BLaER1 treated with 17β-estradiol and CSF1 and Interleukin-3, amounts not matched to agents 10 nM and 100 nM (cell line): ENCODE data around the gene CLIP1.
"Not testable (repeated sequence)": the region's sequence is repeated elsewhere in the genome, so short reads cannot be mapped to it uniquely, and the experiment has no call there.

Source experiments
- H3K27ac ChIP-seq, 11 experiments: shearing (Covaris generic); formaldehyde crosslinking; 2 replicates each; pipeline ENCODE4 v1.8.1; 2022
- H3K27me3 ChIP-seq, 11 experiments: shearing (Covaris generic); formaldehyde crosslinking; 2 replicates each; pipeline ENCODE4 v1.8.1; 2022
- H3K36me3 ChIP-seq, 11 experiments: shearing (Covaris generic); formaldehyde crosslinking; 2 replicates each; pipeline ENCODE4 v1.8.1; 2022
- H3K4me1 ChIP-seq, 10 experiments: shearing (Covaris generic); formaldehyde crosslinking; 2 replicates each; pipeline ENCODE4 v1.8.1; 2022
- H3K4me2 ChIP-seq, 11 experiments: shearing (Covaris generic); formaldehyde crosslinking; 2 replicates each; pipeline ENCODE4 v1.8.1; 2022
- H3K4me3 ChIP-seq, 10 experiments: shearing (Covaris generic); formaldehyde crosslinking; 2 replicates each; pipeline ENCODE4 v1.8.1; 2022
- H3K9ac ChIP-seq, 11 experiments: shearing (Covaris generic); formaldehyde crosslinking; 2 replicates each; pipeline ENCODE4 v1.8.1; 2022
- H3K9me3 ChIP-seq, 11 experiments: shearing (Covaris generic); formaldehyde crosslinking; replicated peaks in 1 of 11; 2 replicates each; pipeline ENCODE4 v1.8.1; 2022
- H4K20me1 ChIP-seq, 11 experiments: shearing (Covaris generic); formaldehyde crosslinking; 2 replicates each; pipeline ENCODE4 v1.8.1; 2022
- Cebpa-rat ChIP-seq, 11 experiments: shearing (Covaris generic); IDR thresholded peaks; 2 replicates each; pipeline ENCODE4 v1.8.1; 2022

CLIP1 gene

GRCh38 chr12:122402264-122402663 lies 20.2 kb downstream of the CLIP1 start:
- Histone ChIP-seq H3K4me3 (no peak overlapping the region), H3K4me2 (no peak overlapping the region), H3K36me3 (peaks cover 0 to 31% (median 5%) of the 10 kb centered on the region in 11 experiments; a peak in 7 of 22 replicates), H3K4me1 (peaks cover 56 to 68% (median 62%) of the 10 kb centered on the region in 10 experiments), H4K20me1 (peaks cover 6 to 98% (median 59%) of the 10 kb centered on the region in 11 experiments; a peak in 17 of 22 replicates), H3K27me3 (no peaks in the 10 kb centered on the region), H3K9ac (no peak overlapping the region), H3K9me3 (no peaks in the 10 kb centered on the region), H3K27ac (no peak overlapping the region)
- no peak for TF ChIP-seq Cebpa-rat (IDR thresholded peaks at IDR 0.05)

- peaks cover 33 to 57% (median 44%) of the 10 kb centered on the region in 10 experiments for H3K4me1 ChIP-seq
- TF ChIP-seq Cebpa-rat (IDR thresholded peaks at IDR 0.05) = no peak; a peak in 1 of 22 replicates
- peak overlapping the region; percentile 12 to 57 (median 31); a peak in 17 of 22 replicates for H3K9ac ChIP-seq
- H4K20me1 ChIP-seq = peaks cover 4 to 98% (median 56%) of the 10 kb centered on the region in 11 experiments; a peak in 17 of 22 replicates
- H3K27ac ChIP-seq = peak overlapping the region in 10 of 11 experiments; percentile 7 to 72 (median 58); a peak in 17 of 22 replicates
- no peaks in the 10 kb centered on the region for H3K9me3 ChIP-seq
- H3K4me3 ChIP-seq = no peak overlapping the region
- no peaks in the 10 kb centered on the region for H3K27me3 ChIP-seq
- H3K4me2 ChIP-seq = peak overlapping the region; percentile 39 to 80 (median 55)
- peaks cover 0 to 27% (median 11%) of the 10 kb centered on the region in 11 experiments; a peak in 9 of 22 replicates for H3K36me3 ChIP-seq
Measured at GRCh38 chr12:122399592-122400373, 22.7 kb downstream of the CLIP1 start.

- Histone ChIP-seq H3K4me2 (peak overlapping the region in 8 of 11 experiments; percentile 5 to 80 (median 62); a peak in 11 of 22 replicates), H3K9me3 (no peaks in the 10 kb centered on the region), H3K9ac (peak overlapping the region; percentile 12 to 57 (median 28); a peak in 14 of 22 replicates), H3K4me3 (no peak overlapping the region), H4K20me1 (peaks cover 4 to 98% (median 56%) of the 10 kb centered on the region in 11 experiments; a peak in 17 of 22 replicates), H3K4me1 (peaks cover 28 to 56% (median 44%) of the 10 kb centered on the region in 10 experiments), H3K36me3 (peaks cover 0 to 26% (median 11%) of the 10 kb centered on the region in 11 experiments; a peak in 9 of 22 replicates), H3K27ac (peak overlapping the region in 9 of 11 experiments; percentile 1 to 72 (median 57); a peak in 12 of 22 replicates), H3K27me3 (no peaks in the 10 kb centered on the region)
- TF ChIP-seq Cebpa-rat (IDR thresholded peaks at IDR 0.05) = no peak
Measured at GRCh38 chr12:122399254-122399591, 23.2 kb downstream of the CLIP1 start.

GRCh38 chr12:122397981-122398380 lies 24.5 kb downstream of the CLIP1 start:
- H3K27ac ChIP-seq, H3K27me3 ChIP-seq, H3K9ac ChIP-seq, H3K4me2 ChIP-seq, H3K9me3 ChIP-seq, H3K4me3 ChIP-seq: not testable (repeated sequence)
- Histone ChIP-seq H3K4me1 (peaks cover 15 to 54% (median 42%) of the 10 kb centered on the region in 10 experiments), H4K20me1 (peaks cover 0 to 98% (median 55%) of the 10 kb centered on the region in 11 experiments; a peak in 15 of 22 replicates), H3K36me3 (peaks cover 0 to 20% (median 10%) of the 10 kb centered on the region in 11 experiments; a peak in 8 of 22 replicates)

- TF ChIP-seq Cebpa-rat (IDR thresholded peaks at IDR 0.05) = no peak
- H3K9me3 ChIP-seq = no peaks in the 10 kb centered on the region
- H3K4me1 ChIP-seq = peaks cover 8 to 39% (median 34%) of the 10 kb centered on the region in 10 experiments
- peaks cover 0 to 100% (median 64%) of the 10 kb centered on the region in 11 experiments; a peak in 16 of 22 replicates for H4K20me1 ChIP-seq
- no peaks in the 10 kb centered on the region for H3K27me3 ChIP-seq
- H3K9ac ChIP-seq = no peak overlapping the region; a peak in 2 of 22 replicates
- H3K27ac ChIP-seq = no peak overlapping the region
- H3K4me3 ChIP-seq = no peak overlapping the region
- H3K4me2 ChIP-seq = peak overlapping the region in 3 of 11 experiments; percentile 5 to 20 (median 15); a peak in 3 of 22 replicates
- peaks cover 0 to 29% (median 7%) of the 10 kb centered on the region in 11 experiments; a peak in 6 of 22 replicates for H3K36me3 ChIP-seq
Measured at GRCh38 chr12:122395319-122395718, 27.1 kb downstream of the CLIP1 start.

DNA sequence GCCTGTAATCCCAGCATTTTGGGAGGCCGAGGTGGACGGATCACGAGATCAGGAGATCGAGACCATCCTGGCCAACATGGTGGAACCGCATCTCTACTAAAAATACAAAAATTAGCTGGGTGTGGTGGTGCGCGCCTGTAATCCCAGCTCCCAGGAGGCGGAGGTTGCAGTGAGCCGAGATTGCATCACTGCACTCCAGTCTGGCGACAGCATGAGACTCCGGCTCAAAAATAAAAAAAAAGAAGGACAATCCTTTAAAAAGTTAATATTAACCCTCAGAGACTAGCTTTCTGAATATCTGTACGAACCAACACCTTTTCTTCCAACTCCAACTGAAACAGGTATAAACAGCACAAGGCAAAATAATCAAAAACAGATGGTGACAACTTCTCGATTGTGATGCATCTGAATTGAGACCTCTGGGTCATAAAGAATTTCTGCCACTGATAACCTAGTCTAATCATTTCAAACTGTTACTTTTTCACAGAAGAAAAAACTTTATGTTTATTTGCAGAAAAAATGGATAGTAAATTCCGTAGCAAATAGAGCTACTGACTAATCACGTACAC lies 27.8 kb downstream of the CLIP1 start:
- H3K9me3 ChIP-seq = no peaks in the 10 kb centered on the region
- H3K27ac ChIP-seq = no peak overlapping the region
- TF ChIP-seq Cebpa-rat (IDR thresholded peaks at IDR 0.05) = peak in 1 of 11 experiments; percentile 28; a peak in 1 of 22 replicates
- peak overlapping the region in 1 of 11 experiments; percentile 36; a peak in 1 of 22 replicates for H3K9ac ChIP-seq
- peaks cover 0 to 31% (median 7%) of the 10 kb centered on the region in 11 experiments; a peak in 6 of 22 replicates for H3K36me3 ChIP-seq
- no peak overlapping the region for H3K4me3 ChIP-seq
- peaks cover 0 to 97% (median 65%) of the 10 kb centered on the region in 11 experiments; a peak in 16 of 22 replicates for H4K20me1 ChIP-seq
- no peaks in the 10 kb centered on the region for H3K27me3 ChIP-seq
- H3K4me1 ChIP-seq = peaks cover 2 to 33% (median 28%) of the 10 kb centered on the region in 10 experiments
- peak overlapping the region in 1 of 11 experiments; percentile 15; a peak in 2 of 22 replicates for H3K4me2 ChIP-seq

DNA sequence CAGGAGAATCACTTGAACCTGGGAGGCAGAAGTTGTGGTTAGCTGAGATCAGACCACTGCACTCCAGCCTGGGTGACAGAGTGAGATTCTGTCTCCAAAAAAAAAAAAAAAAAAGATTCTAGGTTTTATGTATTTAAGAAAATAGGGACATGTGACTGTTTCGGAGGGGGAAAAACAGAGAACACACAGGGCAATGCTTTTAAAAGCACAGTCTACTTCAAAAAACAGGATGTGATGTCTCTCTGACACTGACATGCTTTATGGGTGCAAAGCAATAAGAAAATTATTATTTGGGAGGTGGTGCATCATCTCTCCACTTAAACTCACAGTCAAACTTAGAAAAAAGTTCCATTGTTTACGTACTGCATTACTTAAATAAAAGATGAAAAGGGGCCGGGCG lies 28.7 kb downstream of the CLIP1 start:
- Histone ChIP-seq H4K20me1 (peaks cover 0 to 97% (median 65%) of the 10 kb centered on the region in 11 experiments; a peak in 16 of 22 replicates), H3K9me3 (no peaks in the 10 kb centered on the region), H3K27ac (no peak overlapping the region), H3K36me3 (peaks cover 0 to 40% (median 7%) of the 10 kb centered on the region in 11 experiments; a peak in 8 of 22 replicates), H3K9ac (no peak overlapping the region), H3K4me3 (no peak overlapping the region), H3K4me2 (peak overlapping the region in 1 of 11 experiments; percentile 29; a peak in 2 of 22 replicates), H3K27me3 (no peaks in the 10 kb centered on the region), H3K4me1 (peaks cover 0 to 25% (median 20%) of the 10 kb centered on the region in 10 experiments; a peak in 16 of 20 replicates)
- TF ChIP-seq Cebpa-rat (IDR thresholded peaks at IDR 0.05) = no peak

- no peaks in the 10 kb centered on the region for H3K27me3 ChIP-seq
- H3K4me1 ChIP-seq = peaks cover 0 to 25% (median 20%) of the 10 kb centered on the region in 10 experiments; a peak in 16 of 20 replicates
- H3K9me3 ChIP-seq = no peaks in the 10 kb centered on the region
- no peak overlapping the region for H3K27ac ChIP-seq
- H3K4me2 ChIP-seq = no peak overlapping the region
- peaks cover 0 to 40% (median 7%) of the 10 kb centered on the region in 11 experiments; a peak in 8 of 22 replicates for H3K36me3 ChIP-seq
- peaks cover 0 to 96% (median 57%) of the 10 kb centered on the region in 11 experiments; a peak in 16 of 22 replicates for H4K20me1 ChIP-seq
- H3K9ac ChIP-seq = no peak overlapping the region
- no peak overlapping the region for H3K4me3 ChIP-seq
- TF ChIP-seq Cebpa-rat (IDR thresholded peaks at IDR 0.05) = no peak
Measured at GRCh38 chr12:122392411-122392810, 30.1 kb downstream of the CLIP1 start.
